Effector CD8-positive, alpha-beta T cell (primary cell): ENCODE data around the gene UBE2Q1.

Source experiments
- DNase-seq: peaks from one replicate; lab custom pipeline; 2025; lab: John Stamatoyannopoulos, UW

The UBE2Q1 gene

DNA sequence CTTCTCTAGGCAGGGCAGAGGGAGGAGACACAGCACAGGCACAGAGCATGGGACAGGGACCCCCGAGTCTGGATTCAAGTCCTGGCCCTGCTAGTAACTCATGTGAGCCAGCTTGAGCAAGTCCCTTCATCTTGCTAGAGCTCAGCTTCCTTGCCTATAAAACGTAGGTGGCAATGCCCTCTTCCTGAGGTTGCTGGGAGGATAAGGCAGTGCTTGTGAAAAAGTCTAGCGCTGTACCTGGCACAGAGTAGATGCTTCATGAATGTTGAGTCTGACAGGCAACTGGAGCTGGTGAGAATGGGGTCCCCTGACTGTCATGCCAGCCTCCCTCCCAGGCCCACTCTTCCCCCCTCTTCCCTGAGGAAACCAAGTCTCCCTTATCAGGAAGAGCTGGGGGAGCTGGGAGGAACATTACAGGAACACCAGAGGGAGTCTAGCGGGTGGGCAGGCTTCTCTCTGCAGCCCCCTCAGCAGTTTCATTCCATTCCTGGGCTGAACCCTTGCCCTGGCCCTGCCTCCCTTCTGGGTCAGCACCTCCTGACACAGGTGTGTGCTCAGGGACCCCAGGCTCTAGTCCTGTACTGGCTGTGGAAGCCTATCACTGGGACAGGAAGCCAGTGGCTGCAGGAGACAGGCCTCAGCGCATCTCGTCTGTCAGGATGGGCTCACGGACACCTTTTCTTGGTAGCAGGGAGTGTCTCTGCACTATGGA, 19.0 kb upstream of the UBE2Q1 start:
- DNase-seq = no peak

DNA sequence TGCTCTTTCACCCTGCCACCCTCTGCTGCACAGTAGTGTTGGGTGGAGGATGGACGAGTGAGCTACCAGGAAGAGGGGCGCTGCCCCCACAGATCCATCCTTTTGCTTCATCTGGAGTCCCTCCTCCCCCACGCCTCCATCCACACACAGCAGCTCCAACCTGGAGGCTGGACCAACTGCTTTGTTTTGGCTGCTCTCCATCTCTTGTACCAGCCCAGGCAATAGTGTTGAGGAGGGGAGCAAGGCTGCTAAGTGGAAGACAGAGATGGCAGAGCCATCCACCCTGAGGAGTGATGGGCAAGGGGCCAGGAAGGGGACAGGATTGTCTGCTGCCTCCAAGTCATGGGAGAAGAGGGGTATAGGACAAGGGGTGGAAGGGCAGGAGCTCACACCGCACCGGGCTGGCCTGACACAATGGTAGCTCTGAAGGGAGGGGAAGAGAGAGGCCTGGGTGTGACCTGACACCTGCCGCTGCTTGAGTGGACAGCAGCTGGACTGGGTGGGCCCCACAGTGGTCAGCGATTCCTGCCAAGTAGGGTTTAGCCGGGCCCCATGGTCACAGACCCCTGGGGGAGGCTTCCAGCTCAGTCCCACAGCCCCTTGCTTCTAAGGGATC, 17.6 kb upstream of the UBE2Q1 start:
- no peak for DNase-seq

DNA sequence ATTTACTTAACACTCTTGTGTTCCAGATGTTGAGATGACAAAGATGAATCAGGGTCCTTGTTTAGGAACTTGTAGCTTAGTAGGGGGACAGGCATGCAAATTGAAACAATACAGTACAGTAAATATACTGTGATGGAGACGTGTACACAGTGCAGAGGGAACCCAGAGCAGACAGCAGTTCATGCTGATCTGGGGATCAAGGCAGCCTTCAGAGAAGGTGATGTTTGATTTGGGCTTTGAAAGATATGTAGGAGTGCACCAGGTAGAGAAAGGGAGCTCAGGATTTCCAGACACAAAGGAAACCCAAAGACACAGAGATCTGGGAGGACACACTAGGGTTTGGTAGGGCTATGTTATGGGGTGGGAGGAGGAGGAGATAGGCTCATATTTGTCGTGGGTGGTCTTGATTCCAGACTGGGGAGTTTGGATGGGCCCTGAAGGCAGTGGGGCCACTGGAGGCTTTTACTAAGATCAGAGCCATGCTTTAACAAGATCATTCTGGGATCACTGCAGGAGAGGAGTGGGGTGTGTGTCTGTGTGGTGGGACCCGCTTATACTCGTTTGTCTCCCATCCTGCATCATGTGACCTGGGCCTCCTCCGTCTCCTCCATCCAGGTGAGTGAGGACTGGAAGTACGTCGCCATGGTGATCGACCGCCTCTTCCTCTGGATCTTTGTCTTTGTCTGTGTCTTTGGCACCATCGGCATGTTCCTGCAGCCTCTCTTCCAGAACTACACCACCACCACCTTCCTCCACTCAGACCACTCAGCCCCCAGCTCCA, 16.9 kb upstream of the UBE2Q1 start:
- DNase-seq = no peak

DNA sequence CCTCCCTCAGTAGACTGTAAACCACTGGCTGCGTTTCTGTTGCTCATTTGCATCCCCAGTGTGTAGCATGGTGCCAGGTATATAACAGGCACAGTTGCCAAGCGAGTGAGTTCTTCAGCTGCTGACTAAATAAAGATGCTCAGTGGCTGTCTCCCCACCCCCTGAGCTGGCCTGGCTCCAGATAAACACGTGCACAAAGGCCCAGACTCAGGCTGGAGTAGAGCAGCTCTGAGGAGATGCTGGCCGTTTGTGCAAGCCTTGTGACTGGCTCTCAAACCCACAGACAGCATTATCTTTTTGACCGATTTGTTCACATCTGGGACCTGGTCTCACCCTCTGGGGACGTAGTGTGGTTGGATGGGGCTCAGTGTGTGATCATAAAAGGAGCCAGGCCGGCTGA, 16.3 kb upstream of the UBE2Q1 start:
- no peak for DNase-seq

- DNase-seq = no peak
Measured at GRCh38 chr1:154573168-154573510, 14.7 kb upstream of the UBE2Q1 start.

DNA sequence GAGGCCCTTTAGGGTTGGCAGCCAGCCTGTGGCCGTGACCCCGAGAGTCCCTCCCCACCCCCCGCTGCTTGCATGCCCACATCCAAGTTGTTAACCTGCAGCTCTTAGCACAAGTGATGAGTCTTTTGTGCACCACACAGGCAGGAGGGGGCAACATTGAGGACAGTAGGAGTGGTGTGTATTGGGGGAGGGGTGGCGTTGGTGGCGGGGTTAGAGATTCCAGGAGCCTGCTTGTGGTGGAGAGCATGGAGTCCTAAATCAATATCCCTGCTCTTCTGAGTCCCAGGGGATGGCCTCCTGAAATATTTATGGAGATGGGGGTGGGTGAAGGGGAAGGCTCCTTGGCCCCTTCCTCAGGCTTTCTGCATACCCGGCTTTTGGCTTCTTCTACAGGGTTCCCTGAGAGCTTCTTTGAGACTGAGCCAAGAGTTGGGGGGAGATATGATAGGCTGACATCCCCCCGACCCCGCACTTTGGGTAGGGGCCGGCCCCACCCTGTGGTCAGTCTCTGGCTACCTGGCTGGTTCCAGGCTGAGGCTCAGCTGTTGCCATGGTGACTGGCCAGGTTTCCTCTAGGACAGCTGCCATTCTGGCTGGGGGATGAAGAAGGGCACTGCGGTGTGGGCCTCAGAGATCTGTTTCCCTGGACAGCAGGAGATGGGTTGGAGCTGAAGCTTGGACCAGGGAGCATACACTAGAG, 14.2 kb upstream of the UBE2Q1 start:
- no peak for DNase-seq

- no peak for DNase-seq
Measured at GRCh38 chr1:154571964-154572288, 13.5 kb upstream of the UBE2Q1 start.

- no peak for DNase-seq
Measured at GRCh38 chr1:154571244-154571963, 12.9 kb upstream of the UBE2Q1 start.

- DNase-seq = no peak
Measured at GRCh38 chr1:154568157-154568815, 9.8 kb upstream of the UBE2Q1 start.

GRCh38 chr1:154567386-154568156, 9.1 kb upstream of the UBE2Q1 start, which contains the start of gene CHRNB2:
Gene CHRNB2 (plus strand): TSS chr1:154567778. CDS start chr1:154568045, 267 bp downstream.
- peak; percentile 53 for DNase-seq

DNA sequence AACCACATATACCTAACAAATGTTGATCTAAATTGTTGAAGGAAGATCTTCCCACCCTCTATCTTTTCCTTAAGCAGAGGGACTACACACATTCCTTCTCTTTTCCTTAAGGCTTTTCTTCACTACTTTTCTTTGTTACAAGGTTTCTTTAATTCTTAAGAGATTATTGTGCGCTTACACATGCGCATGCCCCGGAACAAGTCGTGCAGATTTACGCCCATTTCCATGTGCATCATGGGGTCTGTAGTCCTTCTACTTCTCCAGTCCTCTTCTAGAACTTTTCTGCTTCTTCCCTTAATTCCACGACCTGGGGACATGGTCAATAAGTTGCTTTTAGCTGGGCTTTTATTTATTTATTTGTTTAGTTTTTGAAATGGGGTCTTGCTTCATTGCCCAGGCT, 7.4 kb upstream of the UBE2Q1 start:
- no peak for DNase-seq

DNA sequence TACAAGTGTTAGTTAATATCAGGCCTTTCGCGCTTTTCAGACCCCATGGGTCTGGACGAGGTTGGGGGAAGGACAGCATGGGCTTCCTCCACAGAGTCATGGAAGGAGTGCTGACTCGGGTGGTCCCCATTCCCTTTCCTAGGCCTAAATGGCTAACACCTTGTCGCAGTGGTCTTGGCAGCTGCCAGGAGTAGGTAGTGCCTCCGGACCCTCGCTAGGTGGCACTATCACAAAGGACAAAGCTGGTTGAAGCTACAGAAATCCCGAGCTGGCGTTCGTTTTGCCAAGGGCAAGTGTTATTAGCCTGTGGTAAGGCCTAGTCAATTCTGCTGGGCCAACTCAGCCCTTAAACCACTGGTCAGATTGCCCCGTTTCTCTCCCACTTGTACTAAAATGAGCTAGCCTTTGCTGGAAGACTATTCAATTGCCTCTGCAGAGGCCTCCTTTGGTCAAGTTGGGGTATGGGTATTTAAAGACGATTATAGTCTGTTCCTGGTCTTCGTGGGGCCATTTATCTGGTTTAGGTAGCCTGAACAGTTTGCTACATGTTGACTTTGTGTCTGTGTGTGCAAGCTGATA, 1.1 kb upstream of the UBE2Q1 start:
- peak; percentile 68 for DNase-seq

DNA sequence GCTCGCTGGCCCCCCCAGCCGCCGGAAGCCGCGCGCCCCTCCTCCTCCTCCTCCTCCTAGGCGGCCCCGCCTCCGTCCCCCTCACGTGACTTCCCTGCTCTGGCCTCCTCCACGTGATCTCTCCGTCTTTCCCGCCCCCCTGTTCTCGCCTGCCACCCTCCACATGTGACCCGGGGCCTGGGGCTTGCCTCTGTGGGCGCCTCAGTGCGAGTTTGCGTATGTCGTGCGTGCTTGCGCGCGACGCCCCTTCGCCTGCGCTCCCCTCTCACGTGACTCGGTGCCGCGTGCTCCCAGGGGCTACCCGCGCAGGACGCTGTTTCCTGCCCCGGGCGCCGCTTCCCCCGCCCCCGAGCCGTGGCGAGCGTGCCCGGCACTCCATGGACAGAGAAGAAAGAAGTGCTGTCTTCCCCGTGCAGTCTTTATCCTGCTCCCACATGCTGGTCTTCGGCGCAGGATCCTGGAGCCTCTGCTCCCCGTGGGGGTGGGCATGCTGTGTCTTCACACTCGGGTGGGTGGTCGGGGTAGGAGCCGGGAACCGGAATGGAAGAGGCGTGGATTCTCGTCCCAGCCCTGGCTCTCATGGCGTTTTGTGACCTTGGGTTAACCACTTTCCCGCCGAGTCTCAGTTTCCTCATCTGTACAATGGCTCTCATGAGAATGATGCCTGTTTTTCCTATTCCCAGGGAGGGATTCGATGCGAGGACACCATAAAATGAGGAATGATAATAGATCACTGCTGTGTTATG, 431 bp upstream of the UBE2Q1 start:
- DNase-seq = peak; percentile 99

DNA sequence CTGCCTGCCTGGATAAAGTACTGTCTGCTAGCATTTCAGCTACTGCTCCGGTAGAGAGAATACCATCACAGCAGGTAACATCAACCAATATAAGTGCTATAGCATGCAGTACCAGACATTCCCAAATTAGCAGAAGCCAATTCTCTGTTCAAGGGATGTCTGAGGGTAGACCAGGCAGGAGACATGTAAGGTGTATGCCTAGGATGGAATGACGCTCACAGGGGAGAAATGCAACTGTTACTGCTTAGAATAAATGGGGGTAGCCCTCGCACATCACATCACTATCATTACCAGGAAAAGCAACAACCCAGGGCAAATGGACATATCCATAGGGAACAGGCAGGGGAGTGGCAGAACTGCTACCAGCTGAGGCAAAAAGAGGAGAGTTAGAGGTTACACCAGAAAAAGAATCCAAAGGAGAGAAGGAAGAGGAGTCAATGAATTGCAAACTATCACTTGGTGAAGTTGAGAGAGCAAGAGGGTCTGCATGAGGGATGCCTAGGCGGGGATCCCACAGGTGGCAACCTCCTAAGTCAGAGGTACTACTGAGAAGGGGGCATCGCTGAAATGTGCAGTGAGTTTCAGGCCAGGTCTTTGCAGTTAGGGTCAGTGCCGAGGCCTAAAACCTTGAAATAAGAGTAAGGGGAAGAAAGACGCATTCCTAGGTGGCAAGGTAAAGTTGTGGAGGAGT, 1.1 kb downstream of the UBE2Q1 start:
- DNase-seq = no peak

DNA sequence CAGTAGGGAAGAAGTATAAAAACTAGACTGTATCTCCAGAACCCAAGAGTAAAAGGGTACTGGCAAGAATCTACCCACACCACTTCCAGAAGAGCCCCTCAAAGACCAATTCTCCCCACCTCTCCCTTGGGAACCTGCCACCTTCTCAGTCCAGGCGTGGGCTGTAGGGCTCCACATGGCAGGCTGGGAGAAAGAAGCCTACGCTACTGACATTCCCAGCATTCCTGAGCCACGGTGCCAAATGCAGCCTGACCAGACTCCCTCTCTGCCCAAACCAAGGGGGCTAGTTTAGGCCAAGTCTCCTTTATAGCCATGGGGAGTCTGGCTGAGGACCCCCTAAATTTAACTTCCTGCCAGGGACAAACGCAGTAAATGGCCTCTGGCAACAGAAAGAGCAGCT, 2.0 kb downstream of the UBE2Q1 start:
- no peak for DNase-seq

- DNase-seq = no peak
Measured at GRCh38 chr1:154553056-154554030, 5.1 kb downstream of the UBE2Q1 start.

DNA sequence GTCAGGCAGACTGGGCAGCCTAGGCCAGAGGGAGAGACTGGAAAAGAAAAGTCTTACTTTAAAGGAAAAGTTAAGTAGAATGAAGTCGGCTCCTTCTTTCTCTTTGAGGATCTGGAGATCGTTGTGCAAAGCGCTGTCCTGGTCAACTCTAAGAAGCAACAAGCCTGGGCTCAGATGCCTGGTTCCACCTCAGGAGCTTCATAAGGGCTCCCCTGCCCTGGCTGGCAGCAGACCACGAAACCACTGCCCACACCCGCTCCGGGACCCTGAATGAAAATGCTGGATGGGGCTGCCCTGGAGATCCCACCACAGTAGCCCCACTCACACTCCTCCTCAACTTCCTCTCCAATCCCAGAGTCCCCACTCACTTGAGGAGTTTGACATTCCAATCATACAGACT, 6.4 kb downstream of the UBE2Q1 start:
- no peak for DNase-seq

- DNase-seq = no peak
Measured at GRCh38 chr1:154551474-154551873, 7.0 kb downstream of the UBE2Q1 start.
